Heart right ventricle (tissue), 16 donors: ENCODE results near the gene ANKRD36C. TPM values are rescaled to one million over a fixed set of nuclear protein-coding genes. Genes with fewer than 3 reads are reported as not detected.
A peak's percentile ranks its signal among the peaks of the same experiment; 100 is the strongest.
"Not testable (repeated sequence)": the region's sequence is repeated elsewhere in the genome, so short reads cannot be mapped to it uniquely, and the experiment has no call there.

Source experiments
- ATAC-seq, 8 donors: fragments of 200-7000 bp; cut with Tn5 transposase; one replicate each; pipeline ENCODE4 v1.9.1; 2020; ENCODE audit warnings: mild to moderate bottlenecking in 8 of 8, moderate library complexity in 8 of 8, moderate number of reproducible peaks in 1 of 8
- DNase-seq, 2 donors: peaks; one replicate each; pipeline ENCODE4 v3.0.0-alpha.2; 2020
- H3K27ac ChIP-seq, 10 donors: fragments of 200-600 bp; sonication (generic) in 2 of 10; one replicate each; pipeline versions ENCODE4 v1.5.0 to v1.8.0; 2020 to 2022; ENCODE audit warnings: mild to moderate bottlenecking in 3 of 10
- H3K27me3 ChIP-seq, 7 donors: fragments of 200-600 bp; one replicate each; pipeline ENCODE4 v1.8.0; 2021 to 2022; ENCODE audit warnings: mild to moderate bottlenecking in 2 of 7
- H3K36me3 ChIP-seq, 9 donors: fragments of 200-600 bp; sonication (generic) in 1 of 9; one replicate each; pipeline versions ENCODE4 v1.5.0 to v1.8.0; 2020 to 2022; ENCODE audit warnings: mild to moderate bottlenecking in 2 of 9
- H3K4me1 ChIP-seq, 9 donors: fragments of 200-600 bp; sonication (generic) in 1 of 9; one replicate each; pipeline versions ENCODE4 v1.5.0 to v1.8.0; 2020 to 2022; ENCODE audit warnings: mild to moderate bottlenecking in 4 of 9
- H3K4me3 ChIP-seq, 10 donors: fragments of 200-600 bp; sonication (generic) in 2 of 10; one replicate each; pipeline versions ENCODE4 v1.5.0 to v1.8.0; 2020 to 2022; ENCODE audit warnings: mild to moderate bottlenecking in 7 of 10, moderate library complexity in 2 of 10
- H3K9me3 ChIP-seq, 11 donors: fragments of 200-600 bp in 10 of 11; sonication (generic) in 2 of 11; one replicate each; pipeline versions ENCODE4 v1.5.0 to v1.8.0; 2013 to 2022; ENCODE audit warnings: mild to moderate bottlenecking in 2 of 11, control low read depth in 1 of 11, moderate library complexity in 1 of 11
- whole genome bisulfite sequencing, 2 donors: extraction: QIAGEN DNeasy Blood & Tissue Kit; methylation state at CpG; one replicate each; pipeline ENCODE4 v1.1.7; 2013; ENCODE audit warnings: inconsistent platforms in 1 of 2; 5-methylcytosine and 5-hydroxymethylcytosine counted together
- intact Hi-C, 10 donors: fragments of 100-400 bp; cut with DNase I; formaldehyde crosslinking; loops; one replicate each; pipeline versions ENCODE4 v1.11.1 to v1.14.2; 2022
- polyA plus RNA-seq, 2 donors: library from polyadenylated mRNA; stranded (reverse); fragments of 200-250 nt; gene quantifications; one replicate each; pipeline ENCODE4 v1.2.3, GENCODE V29; 2013
- total RNA-seq, 10 donors: library from RNA; stranded (reverse); fragmentation: NEBNext Ultra II Directional in 3 of 10; extraction: Animal tissue kit (Norgen Biotek cat#: 25700) in 3 of 10; gene quantifications; one replicate each; pipeline versions ENCODE4 v1.2.1 to v1.2.4, GENCODE V29; 2021 to 2023
- TF ChIP-seq, protein P1 (sequence below), 9 donors: fragments of 200-600 bp; sonication (generic) in 2 of 9; IDR thresholded peaks; one replicate each; pipeline versions ENCODE4 v1.5.0 to v1.8.0; 2021 to 2022; ENCODE audit warnings: antibody characterized with exemption in 9 of 9, mild to moderate bottlenecking in 5 of 9, moderate library complexity in 1 of 9
- donor health status: Arrhythmogenic right ventricular cardiomyopathy.
- donor health status: ischemic (EF 13 %, LVEDD 7.1; RV severe dilation, severe dysfunction).
- donor health status: healthy with polysubstance abuse.
- donor health status: DM: no; HTN: yes; CAD: no.
- donor health status: DM: no; HTN: no; CAD: no.
- donor health status: ischemic (EF 25% LVEDD 6.9; RV normal size, moderate dysfunction).
- donor health status: ischemic (EF 25% LVEDD 5.7; RV mildly dilated, moderate dysfunction).
- donor health status: healthy.
- donor health status: DM: yes; HTN: yes; CAD: no.
- donor health status: Ischemic cardiomyopathy.
- donor health status: ischemic (EF 35%, LVEDD 5.7; RV mildly dilated, moderate dysfunction).
- donor health status: nonischemic (EF 11% LVEDD 7.7; RV severe dilation, severe dysfunction).
- donor health status: DM: yes; HTN: yes; CAD: no.
- donor health status: PGD.
- donor health status: ischemic (EF 29% LVEDD 5.4; RV normal size, mild dysfunction).
- donor health status: nonischemic (EF 23%, LVEDD 6.1; RV moderate dilation, normal function).

ANKRD36C gene
- total and polyA plus RNA-seq, 12 donors, result 0.38 to 8.1 (median 6.8) TPM

DNA sequence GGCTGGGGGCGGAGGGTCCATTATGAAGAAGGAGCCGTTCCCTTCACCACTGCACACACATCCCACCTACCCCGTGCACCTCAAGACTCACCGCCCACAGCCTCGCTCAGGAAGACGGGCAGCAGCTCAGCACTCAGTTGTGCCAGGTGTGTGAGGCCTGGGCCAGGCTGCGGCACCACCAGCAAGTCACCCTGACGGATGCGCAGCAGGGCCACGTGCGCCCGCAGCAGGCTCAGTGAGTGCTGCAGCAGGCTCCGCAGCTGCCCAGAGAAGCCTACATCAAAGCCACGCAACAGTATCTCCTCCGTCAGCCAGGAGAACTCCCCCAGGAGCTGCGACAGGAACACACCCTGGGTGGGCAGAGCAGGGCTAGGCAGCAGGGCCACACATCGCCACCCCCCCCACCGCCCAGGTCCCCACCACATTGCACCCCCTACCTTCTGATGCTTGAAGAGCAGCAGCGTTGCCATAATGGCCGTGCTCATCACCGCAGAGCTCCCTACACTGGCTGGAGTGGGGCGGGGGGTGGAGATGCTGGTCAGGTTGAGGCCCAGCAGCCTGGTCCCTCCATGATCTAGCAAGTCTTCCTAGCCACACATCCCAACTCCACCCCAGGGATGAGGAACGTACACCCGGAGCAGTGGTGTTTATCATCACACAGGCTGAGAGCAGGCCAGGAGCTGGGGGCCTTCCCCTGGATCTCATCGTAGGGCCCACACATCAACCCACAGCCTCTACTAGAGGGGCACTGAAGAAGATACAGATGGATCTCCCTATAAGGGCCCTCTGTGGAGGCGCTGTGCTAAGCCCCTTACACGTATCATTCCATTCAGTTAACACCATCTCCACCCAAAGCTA is 32.9 kb upstream of the ANKRD36C start:
- DNase-seq (no peak), ATAC-seq (peak in 1 of 8 donors; percentile 4)
- TF ChIP-seq, protein P1, sequence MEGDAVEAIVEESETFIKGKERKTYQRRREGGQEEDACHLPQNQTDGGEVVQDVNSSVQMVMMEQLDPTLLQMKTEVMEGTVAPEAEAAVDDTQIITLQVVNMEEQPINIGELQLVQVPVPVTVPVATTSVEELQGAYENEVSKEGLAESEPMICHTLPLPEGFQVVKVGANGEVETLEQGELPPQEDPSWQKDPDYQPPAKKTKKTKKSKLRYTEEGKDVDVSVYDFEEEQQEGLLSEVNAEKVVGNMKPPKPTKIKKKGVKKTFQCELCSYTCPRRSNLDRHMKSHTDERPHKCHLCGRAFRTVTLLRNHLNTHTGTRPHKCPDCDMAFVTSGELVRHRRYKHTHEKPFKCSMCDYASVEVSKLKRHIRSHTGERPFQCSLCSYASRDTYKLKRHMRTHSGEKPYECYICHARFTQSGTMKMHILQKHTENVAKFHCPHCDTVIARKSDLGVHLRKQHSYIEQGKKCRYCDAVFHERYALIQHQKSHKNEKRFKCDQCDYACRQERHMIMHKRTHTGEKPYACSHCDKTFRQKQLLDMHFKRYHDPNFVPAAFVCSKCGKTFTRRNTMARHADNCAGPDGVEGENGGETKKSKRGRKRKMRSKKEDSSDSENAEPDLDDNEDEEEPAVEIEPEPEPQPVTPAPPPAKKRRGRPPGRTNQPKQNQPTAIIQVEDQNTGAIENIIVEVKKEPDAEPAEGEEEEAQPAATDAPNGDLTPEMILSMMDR (IDR thresholded peaks at IDR 0.05), result no peak
- intact Hi-C loops, result loop anchor here in 4 of 10 donors (10.0 kb wide), 2 partner anchors 90 to 150 kb away; partner anchors contain the start of gene ADRA2B (in 4 of the 4)
- H3K27ac ChIP-seq, result no peak overlapping the region
- H3K4me3 ChIP-seq, result no peak overlapping the region
- H3K9me3 ChIP-seq, result no peaks in the 10 kb centered on the region
- peaks cover 0 to 7% (median 0%) of the 10 kb centered on the region in 9 donors for H3K4me1 ChIP-seq
- peaks cover 0 to 6% (median 0%) of the 10 kb centered on the region in 9 donors for H3K36me3 ChIP-seq
- WGBS, 2 donors, result 90 to 91% methylated on average over 27 of the region's 27 CpGs
- H3K27me3 ChIP-seq, result no peaks in the 10 kb centered on the region

DNA sequence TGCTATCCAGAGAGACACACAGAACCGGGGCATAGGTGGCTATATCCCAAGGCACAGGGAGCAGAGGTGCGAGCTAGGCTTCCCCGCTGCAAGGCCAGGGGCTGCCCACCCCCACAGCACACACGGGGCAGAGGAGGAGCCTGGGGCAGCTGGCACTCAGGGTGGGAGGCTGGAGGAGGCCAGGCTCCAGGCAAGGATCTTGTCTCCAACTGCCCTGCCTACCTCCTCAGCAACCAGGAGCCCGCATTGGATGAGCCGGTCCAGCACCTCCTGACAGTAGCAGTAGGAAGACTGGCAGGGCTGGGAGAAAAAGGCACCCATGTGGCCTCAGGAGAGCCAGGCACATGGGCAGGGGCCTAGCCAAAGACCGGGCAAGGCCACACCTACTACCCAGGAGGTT is 32.1 kb upstream of the ANKRD36C start:
- DNase-seq, H3K4me3 ChIP-seq, H3K27me3 ChIP-seq, H3K27ac ChIP-seq, H3K36me3 ChIP-seq, H3K9me3 ChIP-seq, H3K4me1 ChIP-seq: not testable (repeated sequence)
- WGBS, 2 donors, result 90 to 98% methylated on average over 7 of the region's 7 CpGs
- peak in 1 of 8 donors; percentile 3 for ATAC-seq
- intact Hi-C loops, result loop anchor here in 4 of 10 donors (10.0 kb wide), 2 partner anchors 91 to 151 kb away; partner anchors contain the start of gene ADRA2B (in 4 of the 4)

DNA sequence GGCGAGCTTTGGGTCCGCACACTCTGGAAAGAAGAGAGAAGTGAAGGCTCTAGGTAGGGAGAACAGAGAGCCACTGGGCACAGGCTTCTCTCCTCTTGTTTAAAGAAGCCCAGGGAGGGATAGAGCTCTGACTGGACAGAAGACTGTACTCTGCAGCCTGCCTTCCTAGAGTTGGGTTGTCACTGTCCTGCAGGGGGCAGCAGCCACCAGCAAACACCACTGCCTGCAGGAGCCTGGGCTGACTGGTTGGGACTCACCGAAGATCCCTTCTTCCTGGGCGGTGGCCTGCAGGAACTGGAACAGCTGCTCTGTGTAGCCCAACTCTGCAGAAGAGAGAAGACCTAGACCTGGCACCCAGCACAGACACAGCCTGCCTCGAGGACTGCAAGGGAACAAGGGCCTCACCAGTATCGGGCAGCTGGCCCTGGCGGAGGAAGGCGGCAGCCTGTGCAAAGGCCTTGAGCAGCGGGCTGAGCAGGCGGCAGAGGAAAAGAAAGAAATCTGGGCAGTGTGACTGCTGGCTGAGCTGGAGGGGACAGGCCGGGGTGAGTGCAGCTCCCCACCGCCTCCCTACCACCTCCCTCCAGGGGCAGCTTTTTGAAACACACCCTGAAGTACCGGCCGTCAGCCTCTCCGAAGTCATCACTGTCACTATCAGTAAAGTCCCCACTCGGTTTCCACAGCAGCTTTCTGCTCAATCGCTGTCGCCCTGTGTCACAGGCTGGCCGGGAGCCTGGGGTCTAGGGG is 31.2 kb upstream of the ANKRD36C start:
- H3K36me3 ChIP-seq, H3K27ac ChIP-seq, H3K4me3 ChIP-seq, H3K9me3 ChIP-seq, H3K27me3 ChIP-seq, H3K4me1 ChIP-seq: not testable (repeated sequence)
- ATAC-seq (peak; percentile 75 to 89 (median 88)), DNase-seq (peak; percentile 85)
- TF ChIP-seq, protein P1 (IDR thresholded peaks at IDR 0.05), result peak; percentile 71 to 88 (median 82)
- 60 to 61% methylated on average over 13 to 14 of the region's 19 CpGs for WGBS, 2 donors
- intact Hi-C loops, result loop anchor here in 4 of 10 donors (10.0 kb wide), 2 partner anchors 92 to 152 kb away; partner anchors contain the start of gene ADRA2B (in 4 of the 4)

DNA sequence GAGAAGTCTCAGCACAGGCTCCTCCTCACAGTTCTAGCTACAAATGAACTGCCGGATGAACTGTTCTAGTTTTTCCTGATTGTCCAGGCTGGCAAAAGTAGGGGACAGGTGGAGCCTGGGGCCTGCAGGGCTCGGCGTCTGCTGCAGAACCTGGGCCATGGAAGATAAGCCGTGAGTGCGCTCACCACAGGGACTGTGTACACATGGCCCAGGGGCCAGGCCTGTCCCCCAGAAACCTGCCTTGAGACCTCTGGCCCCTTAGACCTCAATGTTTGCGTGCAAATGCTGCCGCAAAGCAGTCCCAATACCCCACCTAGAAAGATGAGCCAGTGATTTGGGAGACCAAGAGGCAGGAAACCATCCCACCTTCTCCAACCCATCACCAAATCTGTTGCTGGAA is 30.5 kb upstream of the ANKRD36C start:
- H3K4me1 ChIP-seq, H3K9me3 ChIP-seq, H3K27ac ChIP-seq, H3K36me3 ChIP-seq, H3K27me3 ChIP-seq, DNase-seq, H3K4me3 ChIP-seq, ATAC-seq: not testable (repeated sequence)
- 92 to 96% methylated on average over 7 of the region's 7 CpGs for WGBS, 2 donors
- intact Hi-C loops, result loop anchor here in 4 of 10 donors (10.0 kb wide), 2 partner anchors 93 to 153 kb away; partner anchors contain the start of gene ADRA2B (in 4 of the 4)

DNA sequence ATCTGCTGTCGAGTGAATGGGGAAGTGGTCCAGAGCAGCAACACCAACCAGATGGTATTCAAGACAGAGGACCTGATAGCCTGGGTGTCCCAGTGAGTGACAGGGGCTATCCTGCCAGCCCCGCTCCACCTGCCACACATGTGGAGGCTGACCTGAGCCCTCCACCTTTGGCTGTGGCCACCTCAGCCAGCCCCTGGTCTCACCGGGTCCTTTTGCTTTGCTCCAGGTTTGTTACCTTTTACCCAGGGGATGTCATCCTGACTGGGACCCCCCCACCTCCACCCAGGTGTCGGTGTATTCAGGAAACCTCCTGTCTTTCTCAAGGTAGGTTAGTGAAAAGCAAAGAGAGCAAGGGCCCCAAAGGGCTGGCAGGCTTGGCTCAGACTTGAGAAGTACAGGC is 29.5 kb upstream of the ANKRD36C start:
- H3K4me1 ChIP-seq, H3K36me3 ChIP-seq, H3K9me3 ChIP-seq, H3K27me3 ChIP-seq, H3K4me3 ChIP-seq, ATAC-seq, H3K27ac ChIP-seq, DNase-seq: not testable (repeated sequence)
- intact Hi-C loops, result loop anchor here in 4 of 10 donors (10.0 kb wide), 2 partner anchors 94 to 154 kb away; partner anchors contain the start of gene ADRA2B (in 4 of the 4)
- 93 to 94% methylated on average over 4 of the region's 4 CpGs for WGBS, 2 donors

DNA sequence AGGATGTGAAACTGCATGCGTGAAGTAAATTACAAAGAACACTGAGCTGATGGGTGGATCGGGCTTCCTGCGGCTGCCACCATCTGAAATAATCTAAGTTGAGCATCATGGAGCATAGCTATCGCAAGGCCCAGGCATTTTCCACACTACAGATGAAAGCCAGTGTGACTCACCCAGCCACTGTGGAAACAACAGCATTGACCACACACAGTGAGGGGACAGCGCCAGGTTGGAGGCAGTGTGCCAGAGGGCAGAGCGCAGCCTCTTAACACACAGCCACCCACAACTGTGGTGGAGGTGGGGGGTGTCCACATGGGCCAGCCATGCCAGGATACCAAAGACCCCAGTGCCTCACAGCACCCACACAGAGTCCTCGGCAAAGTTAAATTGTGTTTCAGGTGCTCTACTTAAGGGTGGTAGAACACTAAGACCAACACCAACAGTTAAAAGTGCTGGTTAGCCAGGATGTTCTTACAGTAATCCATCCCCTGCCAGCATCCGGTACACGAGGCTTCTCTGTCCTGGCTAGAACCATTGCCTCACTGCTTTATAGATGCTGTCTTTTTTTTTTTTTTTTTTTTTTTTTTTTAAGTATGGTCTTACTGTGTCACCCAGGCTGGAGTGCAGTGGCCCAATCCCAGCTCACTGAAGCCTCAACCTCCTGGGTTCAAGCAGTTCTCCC is 28.4 kb upstream of the ANKRD36C start:
- H3K4me3 ChIP-seq, DNase-seq, H3K36me3 ChIP-seq, ATAC-seq, H3K27me3 ChIP-seq, H3K27ac ChIP-seq, H3K9me3 ChIP-seq, H3K4me1 ChIP-seq: not testable (repeated sequence)
- intact Hi-C loops, result loop anchor here in 4 of 10 donors (10.0 kb wide), 2 partner anchors 95 to 155 kb away; partner anchors contain the start of gene ADRA2B (in 4 of the 4)
- WGBS, 2 donors, result 78 to 80% methylated on average over 3 to 4 of the region's 9 CpGs

DNA sequence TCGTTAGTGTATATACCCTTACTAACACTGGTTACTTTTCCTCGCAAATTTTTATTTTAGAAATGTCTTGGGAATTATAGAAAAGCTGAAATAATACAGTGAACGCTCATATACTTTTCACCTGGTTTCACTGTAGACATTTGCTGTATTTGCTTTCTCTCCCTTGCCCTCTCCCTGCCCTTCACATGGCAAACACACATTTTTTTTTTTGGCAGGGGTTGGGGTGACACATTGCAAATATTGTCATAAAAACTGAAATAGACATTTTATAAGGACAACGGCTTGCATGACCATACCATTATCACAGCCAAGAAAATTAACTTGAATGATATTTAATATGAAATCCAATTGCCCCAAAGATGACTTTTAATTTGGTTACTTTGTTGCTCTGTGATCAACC is 24.7 kb upstream of the ANKRD36C start:
- H3K4me3 ChIP-seq, H3K36me3 ChIP-seq, DNase-seq, H3K9me3 ChIP-seq, ATAC-seq, H3K27ac ChIP-seq, H3K27me3 ChIP-seq, intact Hi-C loops: not testable (repeated sequence)
- H3K4me1 ChIP-seq, result peaks cover 0 to 10% (median 0%) of the 10 kb centered on the region in 9 donors
- 87 to 90% methylated on average over 3 of the region's 4 CpGs for WGBS, 2 donors

DNA sequence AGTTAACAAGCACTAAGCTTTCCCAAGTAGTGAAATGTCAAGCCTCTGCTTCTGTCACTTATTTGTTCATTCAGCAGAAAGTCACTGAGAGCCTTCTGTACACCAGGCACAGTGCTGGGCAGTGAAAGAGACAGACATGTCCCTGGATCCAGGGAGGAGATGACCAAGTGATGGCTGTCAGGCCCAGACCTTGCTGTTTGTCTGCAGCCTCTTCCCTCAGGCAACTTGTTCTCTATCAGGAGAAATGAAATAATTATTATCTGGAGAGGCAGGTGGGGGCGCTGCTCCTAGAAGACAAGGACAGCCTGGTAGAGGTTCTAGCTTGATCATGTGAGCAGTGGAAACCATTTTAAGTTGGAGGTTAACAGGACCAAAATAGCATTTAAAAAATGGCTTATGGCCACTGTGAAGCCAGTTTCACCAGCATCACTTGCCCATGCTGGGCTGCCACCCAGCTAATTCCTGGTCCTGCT is 21.2 kb upstream of the ANKRD36C start:
- ATAC-seq, H3K4me3 ChIP-seq, H3K36me3 ChIP-seq, H3K9me3 ChIP-seq, H3K27me3 ChIP-seq, intact Hi-C loops, DNase-seq: not testable (repeated sequence)
- Histone ChIP-seq H3K27ac (peak overlapping the region in 2 of 10 donors; percentile 46 to 62), H3K4me1 (peaks cover 4 to 27% (median 8%) of the 10 kb centered on the region in 9 donors)
- WGBS, 2 donors, result 70 to 83% methylated on average over 1 of the region's 1 CpG
